H9 (cell line): ENCODE measurements around the gene SRGAP3. TPM values are rescaled to one million over a fixed set of nuclear protein-coding genes. Genes with fewer than 3 reads are reported as not detected.

ENCODE experiments used
- DNase-seq: peaks from one replicate; pipeline ENCODE4 v3.0.0-alpha.2; 2017
- H2AFZ ChIP-seq: one replicate; pipeline ENCODE4 v1.6.1; 2013; ENCODE audit warnings: mild to moderate bottlenecking, low read length, control low read depth, moderate library complexity
- H2AK5ac ChIP-seq: 2 replicates; pipeline ENCODE4 v1.6.1; 2013; ENCODE audit warnings: low read length, control low read depth, mixed read lengths; ENCODE audit not compliant: insufficient read length
- H2BK120ac ChIP-seq: one replicate; pipeline ENCODE4 v1.6.1; 2013; ENCODE audit warnings: low read depth, mild to moderate bottlenecking, low read length, control low read depth, inconsistent platforms; ENCODE audit not compliant: poor library complexity, severe bottlenecking
- H2BK12ac ChIP-seq: 2 replicates; pipeline ENCODE4 v1.6.1; 2013; ENCODE audit warnings: low read length, control low read depth, mixed read lengths, low read depth; ENCODE audit not compliant: insufficient read length
- H2BK15ac ChIP-seq: 2 replicates; pipeline ENCODE4 v1.6.1; 2013; ENCODE audit warnings: low read depth, low read length, control low read depth
- H2BK20ac ChIP-seq: one replicate; pipeline ENCODE4 v1.6.1; 2013; ENCODE audit warnings: low read depth, mild to moderate bottlenecking, low read length, control low read depth, inconsistent platforms; ENCODE audit not compliant: poor library complexity, severe bottlenecking
- H2BK5ac ChIP-seq: 2 replicates; pipeline ENCODE4 v1.6.1; 2013; ENCODE audit warnings: low read length, control low read depth, mixed read lengths; ENCODE audit not compliant: insufficient read length
- H3K14ac ChIP-seq: 2 replicates; pipeline ENCODE4 v1.6.1; 2013; ENCODE audit warnings: low read length, control low read depth; ENCODE audit not compliant: insufficient read depth
- H3K18ac ChIP-seq: 2 replicates; pipeline ENCODE4 v1.6.1; 2013; ENCODE audit warnings: low read depth, mild to moderate bottlenecking, mixed read lengths, low read length, control low read depth; ENCODE audit not compliant: insufficient read length
- H3K23ac ChIP-seq: 2 replicates; pipeline ENCODE4 v1.6.1; 2013; ENCODE audit warnings: low read length, control low read depth, mixed read lengths, low read depth; ENCODE audit not compliant: insufficient read length
- H3K23me2 ChIP-seq: 2 replicates; pipeline ENCODE4 v1.6.1; 2013; ENCODE audit warnings: low read depth, mild to moderate bottlenecking, mixed read lengths, low read length, control low read depth; ENCODE audit not compliant: insufficient read length, poor library complexity, severe bottlenecking
- H3K27ac ChIP-seq: 2 replicates; pipeline ENCODE4 v1.5.1; 2013; ENCODE audit warnings: low read length, control low read depth, mixed read lengths, low read depth; ENCODE audit not compliant: insufficient read length
- H3K27me3 ChIP-seq: 2 replicates; pipeline ENCODE4 v1.6.1; 2013; ENCODE audit warnings: low read length, control low read depth, inconsistent platforms; ENCODE audit not compliant: insufficient read depth
- H3K4ac ChIP-seq: 2 replicates; pipeline ENCODE4 v1.6.1; 2013; ENCODE audit warnings: low read depth, mild to moderate bottlenecking, control low read depth, inconsistent platforms, low read length, moderate library complexity
- H3K4me1 ChIP-seq: 2 replicates; pipeline ENCODE4 v1.6.1; 2013; ENCODE audit warnings: low read length, control low read depth, inconsistent platforms; ENCODE audit not compliant: insufficient read depth
- H3K4me2 ChIP-seq: 2 replicates; pipeline ENCODE4 v1.6.1; 2013; ENCODE audit warnings: low read length, control low read depth, mixed read lengths; ENCODE audit not compliant: insufficient read length, insufficient read depth
- H3K56ac ChIP-seq: 2 replicates; pipeline ENCODE4 v1.6.1; 2013; ENCODE audit warnings: low read depth, mild to moderate bottlenecking, mixed read lengths, low read length, control low read depth; ENCODE audit not compliant: insufficient read length
- H3K79me1 ChIP-seq: 2 replicates; pipeline ENCODE4 v1.6.1; 2013; ENCODE audit warnings: low read depth, mild to moderate bottlenecking, moderate library complexity, low read length, control low read depth, inconsistent platforms; ENCODE audit not compliant: insufficient read depth, poor library complexity, severe bottlenecking
- H3K79me2 ChIP-seq: 2 replicates; pipeline ENCODE4 v1.6.1; 2013; ENCODE audit warnings: low read length, control low read depth, inconsistent platforms; ENCODE audit not compliant: insufficient read depth
- H3K9ac ChIP-seq: 2 replicates; pipeline ENCODE4 v1.6.1; 2013; ENCODE audit warnings: low read length, control low read depth, mixed read lengths; ENCODE audit not compliant: insufficient read length; ENCODE audit errors: extremely low read depth
- H3K9me3 ChIP-seq: one replicate; pipeline ENCODE4 v1.6.1; 2013; ENCODE audit warnings: low read depth, low read length, inconsistent platforms; ENCODE audit not compliant: control insufficient read depth
- H3T11ph ChIP-seq: one replicate; pipeline ENCODE4 v1.6.1; 2013; ENCODE audit warnings: mild to moderate bottlenecking, low read length, control low read depth, inconsistent platforms
- H4K20me1 ChIP-seq: one replicate; pipeline ENCODE4 v1.6.1; 2013; ENCODE audit not compliant: control insufficient read depth, insufficient read length, insufficient read depth
- H4K5ac ChIP-seq: 2 replicates; pipeline ENCODE4 v1.6.1; 2013; ENCODE audit warnings: low read depth, mild to moderate bottlenecking, mixed read lengths, low read length, control low read depth; ENCODE audit not compliant: insufficient read length
- H4K8ac ChIP-seq: replicated peaks from 2 replicates; pipeline ENCODE4 v1.6.1; 2013; ENCODE audit warnings: low read length, control low read depth, mixed read lengths, low read depth; ENCODE audit not compliant: insufficient read length
- H4K91ac ChIP-seq: 2 replicates; pipeline ENCODE4 v1.6.1; 2013; ENCODE audit warnings: low read depth, mild to moderate bottlenecking, moderate library complexity, mixed read lengths, low read length, control low read depth; ENCODE audit not compliant: insufficient read length
- H3K27ac Mint-ChIP-seq, 3 experiments: 2 replicates in 2 of 3; 3 replicates in 1 of 3; pipeline ENCODE4 v1.8.0; 2020 to 2021; ENCODE audit warnings: mixed read lengths in 3 of 3, mild to moderate bottlenecking in 1 of 3, moderate library complexity in 1 of 3
- H3K27me3 Mint-ChIP-seq: 2 replicates; pipeline ENCODE4 v1.8.0; 2021; ENCODE audit warnings: low read depth, mild to moderate bottlenecking, moderate library complexity, mixed read lengths
- H3K36me3 Mint-ChIP-seq, 3 experiments: 2 replicates in 2 of 3; 3 replicates in 1 of 3; pipeline ENCODE4 v1.8.0; 2020 to 2021; ENCODE audit warnings: low read depth in 3 of 3, mixed read lengths in 3 of 3; ENCODE audit not compliant: insufficient read depth in 1 of 3
- H3K4me1 Mint-ChIP-seq, 2 experiments: 2 replicates each; pipeline ENCODE4 v1.8.0; 2020; ENCODE audit warnings: mixed read lengths in 2 of 2
- H3K4me3 Mint-ChIP-seq, 2 experiments: 2 replicates in 1 of 2; 3 replicates in 1 of 2; pipeline ENCODE4 v1.8.0; 2020 to 2021; ENCODE audit warnings: mild to moderate bottlenecking in 2 of 2, mixed read lengths in 2 of 2, moderate library complexity in 1 of 2
- H3K9me3 Mint-ChIP-seq, 2 experiments: 2 replicates in 1 of 2; 3 replicates in 1 of 2; pipeline ENCODE4 v1.8.0; 2020; ENCODE audit warnings: mild to moderate bottlenecking in 2 of 2, mixed read lengths in 2 of 2, moderate library complexity in 1 of 2
- WGBS: extraction: QIAGEN DNeasy Blood & Tissue Kit; methylation state at CpG from one replicate; pipeline ENCODE4 v1.1.7; 2013; ENCODE audit warnings: missing lambda C conversion rate, low lambda C conversion rate, mixed read lengths; ENCODE audit not compliant: insufficient read length; ENCODE audit errors: extremely low coverage; 5-methylcytosine and 5-hydroxymethylcytosine counted together
- total RNA-seq: library from RNA; stranded (reverse); gene quantifications from 2 replicates; pipeline ENCODE4 v1.2.1, GENCODE V29; 2021
- TF ChIP-seq, protein P1 (sequence below): fragments of 200-600 bp; sonication (generic); conservative IDR thresholded peaks from 3 replicates; pipeline ENCODE4 v1.8.0; 2021; ENCODE audit warnings: antibody characterized with exemption, mild to moderate bottlenecking

Gene SRGAP3
- total RNA-seq, 1 experiment from 2014 or later, result 3.4 TPM

DNA sequence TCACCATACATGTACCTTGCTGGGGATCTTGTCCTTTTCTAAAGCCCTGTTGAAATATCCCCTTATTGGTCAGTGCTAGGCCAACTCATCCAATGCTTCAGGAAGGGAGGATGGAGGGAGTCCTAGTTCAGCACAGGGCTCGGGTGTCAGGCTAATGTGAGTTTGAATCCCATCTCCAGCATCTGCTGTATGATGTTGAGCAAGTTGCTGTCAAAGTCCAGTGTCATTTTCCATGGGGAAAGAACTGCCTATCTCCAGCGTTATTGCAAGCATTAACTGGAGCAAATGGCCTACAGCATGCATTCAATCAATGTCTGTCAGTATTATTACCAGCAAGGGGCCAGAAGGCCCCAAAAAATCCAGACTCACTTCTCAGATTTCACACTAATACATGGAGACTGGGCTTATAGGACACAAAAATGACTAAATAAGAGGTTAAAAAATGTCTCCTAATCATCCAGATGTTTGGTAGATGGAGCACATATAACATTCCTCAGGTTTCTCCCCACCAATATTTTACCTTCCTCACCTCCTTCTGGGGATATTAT, 40.8 kb downstream of the SRGAP3 start:
- Histone ChIP-seq H2AFZ (no peak overlapping the region), H4K20me1 (no peaks in the 10 kb centered on the region), H3T11ph (no peak overlapping the region), H3K79me1 (no peaks in the 10 kb centered on the region), H2BK20ac (no peak overlapping the region), H2BK120ac (no peak overlapping the region), H4K5ac (no peak overlapping the region), H3K18ac (no peak overlapping the region), H3K4me2 (no peak overlapping the region), H4K8ac (no peak overlapping the region), H3K79me2 (no peaks in the 10 kb centered on the region), H3K14ac (no peak overlapping the region), H3K23me2 (no peaks in the 10 kb centered on the region), H2BK5ac (no peak overlapping the region), H3K23ac (no peak overlapping the region), H3K4ac (no peak overlapping the region), H2AK5ac (no peak overlapping the region), H4K91ac (no peak overlapping the region), H3K9me3 (no peaks in the 10 kb centered on the region), H3K27ac (no peak overlapping the region), H2BK12ac (no peak overlapping the region), H3K56ac (no peak overlapping the region), H3K27me3 (no peaks in the 10 kb centered on the region), H3K4me1 (no peaks in the 10 kb centered on the region), H2BK15ac (no peak overlapping the region), H3K9ac (no peak overlapping the region)
- H3K9me3 Mint-ChIP-seq, result no peaks in the 10 kb centered on the region
- H3K4me3 Mint-ChIP-seq, result no peak overlapping the region
- WGBS, result no CpG with 5 or more reads among the region's 2 CpGs
- no peak overlapping the region for H3K27ac Mint-ChIP-seq
- no peaks in the 10 kb centered on the region for H3K27me3 Mint-ChIP-seq
- TF ChIP-seq, protein P1, sequence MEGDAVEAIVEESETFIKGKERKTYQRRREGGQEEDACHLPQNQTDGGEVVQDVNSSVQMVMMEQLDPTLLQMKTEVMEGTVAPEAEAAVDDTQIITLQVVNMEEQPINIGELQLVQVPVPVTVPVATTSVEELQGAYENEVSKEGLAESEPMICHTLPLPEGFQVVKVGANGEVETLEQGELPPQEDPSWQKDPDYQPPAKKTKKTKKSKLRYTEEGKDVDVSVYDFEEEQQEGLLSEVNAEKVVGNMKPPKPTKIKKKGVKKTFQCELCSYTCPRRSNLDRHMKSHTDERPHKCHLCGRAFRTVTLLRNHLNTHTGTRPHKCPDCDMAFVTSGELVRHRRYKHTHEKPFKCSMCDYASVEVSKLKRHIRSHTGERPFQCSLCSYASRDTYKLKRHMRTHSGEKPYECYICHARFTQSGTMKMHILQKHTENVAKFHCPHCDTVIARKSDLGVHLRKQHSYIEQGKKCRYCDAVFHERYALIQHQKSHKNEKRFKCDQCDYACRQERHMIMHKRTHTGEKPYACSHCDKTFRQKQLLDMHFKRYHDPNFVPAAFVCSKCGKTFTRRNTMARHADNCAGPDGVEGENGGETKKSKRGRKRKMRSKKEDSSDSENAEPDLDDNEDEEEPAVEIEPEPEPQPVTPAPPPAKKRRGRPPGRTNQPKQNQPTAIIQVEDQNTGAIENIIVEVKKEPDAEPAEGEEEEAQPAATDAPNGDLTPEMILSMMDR, result no peak
- no peaks in the 10 kb centered on the region for H3K36me3 Mint-ChIP-seq
- peaks cover 11 to 19% of the 10 kb centered on the region in 2 experiments for H3K4me1 Mint-ChIP-seq
- no peak for DNase-seq
